ENCODE data around the gene CREBBP.

DNA sequence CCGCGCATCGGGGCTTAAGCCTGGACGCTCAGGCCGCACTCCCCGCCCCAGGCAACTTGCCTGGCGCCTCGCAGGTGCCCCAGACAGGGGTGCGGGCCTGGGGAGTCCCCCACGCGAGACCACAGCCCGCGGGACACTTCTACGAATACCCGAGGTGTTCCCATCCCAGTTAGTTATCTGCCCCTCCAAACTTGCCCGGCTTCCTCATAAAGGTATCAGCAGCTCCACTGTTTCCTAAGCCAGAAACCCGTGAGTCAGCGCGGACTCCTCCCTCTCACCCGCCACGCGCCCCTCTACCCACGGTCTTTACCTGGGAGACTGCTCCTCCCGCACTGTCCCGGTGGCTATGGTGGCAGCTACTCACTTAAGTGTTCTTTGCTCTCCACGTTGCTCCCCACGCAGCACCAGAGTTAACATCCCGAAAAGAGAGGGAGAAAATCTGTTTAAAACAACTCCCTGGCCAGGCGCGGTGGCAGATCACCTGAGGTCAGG is 1.0 kb upstream of the CREBBP start:
- TF ChIP-seq TEAD4 (IDR thresholded peaks at IDR 0.05; ENCODE audit: low read length) (no peak), TEAD4 (CRISPR knock-in tag; IDR thresholded peaks at IDR 0.05; ENCODE audit: borderline replicate concordance) (no peak), RUNX1 (IDR thresholded peaks at IDR 0.05; ENCODE audit: low read depth) (no peak), ARID1B (IDR thresholded peaks at IDR 0.05) (peak; percentile 40; the same call in 1 of the 2 replicates), POLR2G (IDR thresholded peaks at IDR 0.05; ENCODE audit: low read depth, low read length) (no peak), ZNF217 (CRISPR knock-in tag; IDR thresholded peaks at IDR 0.05) (no peak), NR1H2 (CRISPR knock-in tag; IDR thresholded peaks at IDR 0.05) (no peak)
- TF ChIP-seq, protein P1, sequence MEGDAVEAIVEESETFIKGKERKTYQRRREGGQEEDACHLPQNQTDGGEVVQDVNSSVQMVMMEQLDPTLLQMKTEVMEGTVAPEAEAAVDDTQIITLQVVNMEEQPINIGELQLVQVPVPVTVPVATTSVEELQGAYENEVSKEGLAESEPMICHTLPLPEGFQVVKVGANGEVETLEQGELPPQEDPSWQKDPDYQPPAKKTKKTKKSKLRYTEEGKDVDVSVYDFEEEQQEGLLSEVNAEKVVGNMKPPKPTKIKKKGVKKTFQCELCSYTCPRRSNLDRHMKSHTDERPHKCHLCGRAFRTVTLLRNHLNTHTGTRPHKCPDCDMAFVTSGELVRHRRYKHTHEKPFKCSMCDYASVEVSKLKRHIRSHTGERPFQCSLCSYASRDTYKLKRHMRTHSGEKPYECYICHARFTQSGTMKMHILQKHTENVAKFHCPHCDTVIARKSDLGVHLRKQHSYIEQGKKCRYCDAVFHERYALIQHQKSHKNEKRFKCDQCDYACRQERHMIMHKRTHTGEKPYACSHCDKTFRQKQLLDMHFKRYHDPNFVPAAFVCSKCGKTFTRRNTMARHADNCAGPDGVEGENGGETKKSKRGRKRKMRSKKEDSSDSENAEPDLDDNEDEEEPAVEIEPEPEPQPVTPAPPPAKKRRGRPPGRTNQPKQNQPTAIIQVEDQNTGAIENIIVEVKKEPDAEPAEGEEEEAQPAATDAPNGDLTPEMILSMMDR (IDR thresholded peaks at IDR 0.05 in 2 of 3, conservative IDR thresholded peaks at IDR 0.05 in 1 of 3; ENCODE audit: insufficient read depth in 2 of 3, low read depth in 1 of 3, low read length in 3 of 3): no peak
- TF ChIP-seq, protein P2, sequence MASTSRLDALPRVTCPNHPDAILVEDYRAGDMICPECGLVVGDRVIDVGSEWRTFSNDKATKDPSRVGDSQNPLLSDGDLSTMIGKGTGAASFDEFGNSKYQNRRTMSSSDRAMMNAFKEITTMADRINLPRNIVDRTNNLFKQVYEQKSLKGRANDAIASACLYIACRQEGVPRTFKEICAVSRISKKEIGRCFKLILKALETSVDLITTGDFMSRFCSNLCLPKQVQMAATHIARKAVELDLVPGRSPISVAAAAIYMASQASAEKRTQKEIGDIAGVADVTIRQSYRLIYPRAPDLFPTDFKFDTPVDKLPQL (IDR thresholded peaks at IDR 0.05; ENCODE audit: extremely low read depth, insufficient read length): no peak
- TF ChIP-seq, protein P3, sequence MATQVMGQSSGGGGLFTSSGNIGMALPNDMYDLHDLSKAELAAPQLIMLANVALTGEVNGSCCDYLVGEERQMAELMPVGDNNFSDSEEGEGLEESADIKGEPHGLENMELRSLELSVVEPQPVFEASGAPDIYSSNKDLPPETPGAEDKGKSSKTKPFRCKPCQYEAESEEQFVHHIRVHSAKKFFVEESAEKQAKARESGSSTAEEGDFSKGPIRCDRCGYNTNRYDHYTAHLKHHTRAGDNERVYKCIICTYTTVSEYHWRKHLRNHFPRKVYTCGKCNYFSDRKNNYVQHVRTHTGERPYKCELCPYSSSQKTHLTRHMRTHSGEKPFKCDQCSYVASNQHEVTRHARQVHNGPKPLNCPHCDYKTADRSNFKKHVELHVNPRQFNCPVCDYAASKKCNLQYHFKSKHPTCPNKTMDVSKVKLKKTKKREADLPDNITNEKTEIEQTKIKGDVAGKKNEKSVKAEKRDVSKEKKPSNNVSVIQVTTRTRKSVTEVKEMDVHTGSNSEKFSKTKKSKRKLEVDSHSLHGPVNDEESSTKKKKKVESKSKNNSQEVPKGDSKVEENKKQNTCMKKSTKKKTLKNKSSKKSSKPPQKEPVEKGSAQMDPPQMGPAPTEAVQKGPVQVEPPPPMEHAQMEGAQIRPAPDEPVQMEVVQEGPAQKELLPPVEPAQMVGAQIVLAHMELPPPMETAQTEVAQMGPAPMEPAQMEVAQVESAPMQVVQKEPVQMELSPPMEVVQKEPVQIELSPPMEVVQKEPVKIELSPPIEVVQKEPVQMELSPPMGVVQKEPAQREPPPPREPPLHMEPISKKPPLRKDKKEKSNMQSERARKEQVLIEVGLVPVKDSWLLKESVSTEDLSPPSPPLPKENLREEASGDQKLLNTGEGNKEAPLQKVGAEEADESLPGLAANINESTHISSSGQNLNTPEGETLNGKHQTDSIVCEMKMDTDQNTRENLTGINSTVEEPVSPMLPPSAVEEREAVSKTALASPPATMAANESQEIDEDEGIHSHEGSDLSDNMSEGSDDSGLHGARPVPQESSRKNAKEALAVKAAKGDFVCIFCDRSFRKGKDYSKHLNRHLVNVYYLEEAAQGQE (IDR thresholded peaks at IDR 0.05; ENCODE audit: borderline replicate concordance): no peak
- TF ChIP-seq, protein P3 (CRISPR knock-in tag; IDR thresholded peaks at IDR 0.05; ENCODE audit: low read depth): no peak
- TF ChIP-seq, protein P4, sequence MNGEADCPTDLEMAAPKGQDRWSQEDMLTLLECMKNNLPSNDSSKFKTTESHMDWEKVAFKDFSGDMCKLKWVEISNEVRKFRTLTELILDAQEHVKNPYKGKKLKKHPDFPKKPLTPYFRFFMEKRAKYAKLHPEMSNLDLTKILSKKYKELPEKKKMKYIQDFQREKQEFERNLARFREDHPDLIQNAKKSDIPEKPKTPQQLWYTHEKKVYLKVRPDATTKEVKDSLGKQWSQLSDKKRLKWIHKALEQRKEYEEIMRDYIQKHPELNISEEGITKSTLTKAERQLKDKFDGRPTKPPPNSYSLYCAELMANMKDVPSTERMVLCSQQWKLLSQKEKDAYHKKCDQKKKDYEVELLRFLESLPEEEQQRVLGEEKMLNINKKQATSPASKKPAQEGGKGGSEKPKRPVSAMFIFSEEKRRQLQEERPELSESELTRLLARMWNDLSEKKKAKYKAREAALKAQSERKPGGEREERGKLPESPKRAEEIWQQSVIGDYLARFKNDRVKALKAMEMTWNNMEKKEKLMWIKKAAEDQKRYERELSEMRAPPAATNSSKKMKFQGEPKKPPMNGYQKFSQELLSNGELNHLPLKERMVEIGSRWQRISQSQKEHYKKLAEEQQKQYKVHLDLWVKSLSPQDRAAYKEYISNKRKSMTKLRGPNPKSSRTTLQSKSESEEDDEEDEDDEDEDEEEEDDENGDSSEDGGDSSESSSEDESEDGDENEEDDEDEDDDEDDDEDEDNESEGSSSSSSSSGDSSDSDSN (IDR thresholded peaks at IDR 0.05; ENCODE audit: borderline replicate concordance in 1 of 2, low read depth in 2 of 2, low read length in 2 of 2): no peak
- TF ChIP-seq, protein P5, sequence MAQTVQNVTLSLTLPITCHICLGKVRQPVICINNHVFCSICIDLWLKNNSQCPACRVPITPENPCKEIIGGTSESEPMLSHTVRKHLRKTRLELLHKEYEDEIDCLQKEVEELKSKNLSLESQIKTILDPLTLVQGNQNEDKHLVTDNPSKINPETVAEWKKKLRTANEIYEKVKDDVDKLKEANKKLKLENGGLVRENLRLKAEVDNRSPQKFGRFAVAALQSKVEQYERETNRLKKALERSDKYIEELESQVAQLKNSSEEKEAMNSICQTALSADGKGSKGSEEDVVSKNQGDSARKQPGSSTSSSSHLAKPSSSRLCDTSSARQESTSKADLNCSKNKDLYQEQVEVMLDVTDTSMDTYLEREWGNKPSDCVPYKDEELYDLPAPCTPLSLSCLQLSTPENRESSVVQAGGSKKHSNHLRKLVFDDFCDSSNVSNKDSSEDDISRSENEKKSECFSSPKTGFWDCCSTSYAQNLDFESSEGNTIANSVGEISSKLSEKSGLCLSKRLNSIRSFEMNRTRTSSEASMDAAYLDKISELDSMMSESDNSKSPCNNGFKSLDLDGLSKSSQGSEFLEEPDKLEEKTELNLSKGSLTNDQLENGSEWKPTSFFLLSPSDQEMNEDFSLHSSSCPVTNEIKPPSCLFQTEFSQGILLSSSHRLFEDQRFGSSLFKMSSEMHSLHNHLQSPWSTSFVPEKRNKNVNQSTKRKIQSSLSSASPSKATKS (CRISPR knock-in tag; IDR thresholded peaks at IDR 0.05): no peak

All from K562 (cell line).